Motor neuron (in vitro differentiated cells): ENCODE results near the gene WT1. TPM values are rescaled to one million over a fixed set of nuclear protein-coding genes. Genes with fewer than 3 reads are reported as not detected.

Experiments
- ATAC-seq, 8 experiments: fragments of 200-7000 bp; cut with Tn5 transposase; replicated peaks in 6 of 8; 2 replicates each; pipeline ENCODE4 v1.8.0; 2021; ENCODE audit warnings: mild to moderate bottlenecking in 8 of 8, moderate library complexity in 8 of 8
- H3K27ac ChIP-seq, 2 donors: fragments of 250-450 bp; sonication (Bioruptor Pico); 2 replicates each; pipeline ENCODE4 v1.9.0; 2021; ENCODE audit warnings: antibody characterized with exemption in 2 of 2, mild to moderate bottlenecking in 2 of 2, moderate library complexity in 1 of 2
- H3K4me1 ChIP-seq, 2 donors: fragments of 250-450 bp; sonication (Bioruptor Pico); replicated peaks in 1 of 2; 2 replicates each; pipeline ENCODE4 v1.6.1; 2021; ENCODE audit warnings: antibody characterized with exemption in 2 of 2, mild to moderate bottlenecking in 2 of 2, moderate library complexity in 1 of 2
- H3K4me3 ChIP-seq, 5 donors: fragments of 250-450 bp; sonication (Bioruptor Pico); 2 replicates each; pipeline ENCODE4 v1.9.0; 2021; ENCODE audit warnings: antibody characterized with exemption in 5 of 5, mild to moderate bottlenecking in 5 of 5, moderate library complexity in 4 of 5
- WGBS, 10 experiments: fragments of 450-650 bp; shearing (Covaris generic); methylation state at CpG; one replicate each; pipeline ENCODE4 v1.0.0; 2022; 5-methylcytosine and 5-hydroxymethylcytosine counted together
- in situ Hi-C, 9 experiments: fragments of 400-800 bp; cut with MboI; loops; one replicate each; pipeline ENCODE4 v1.15.0; 2021; ENCODE audit warnings: low sequenced_read_pairs in 9 of 9, low pct_unique_long_range_greater_than_20kb in 2 of 9; ENCODE audit not compliant: unreplicated experiment in 9 of 9
- total RNA-seq, 8 experiments: library from RNA; unstranded; fragments of 300-600 nt; gene quantifications; 2 replicates each; pipeline versions ENCODE4 v1.2.3 to v1.2.4, GENCODE V29; 2022

Gene WT1
- total RNA-seq, 8 experiments from 2014 or later = 0.04 to 0.43 (median 0.15) TPM; not detected in 2

DNA sequence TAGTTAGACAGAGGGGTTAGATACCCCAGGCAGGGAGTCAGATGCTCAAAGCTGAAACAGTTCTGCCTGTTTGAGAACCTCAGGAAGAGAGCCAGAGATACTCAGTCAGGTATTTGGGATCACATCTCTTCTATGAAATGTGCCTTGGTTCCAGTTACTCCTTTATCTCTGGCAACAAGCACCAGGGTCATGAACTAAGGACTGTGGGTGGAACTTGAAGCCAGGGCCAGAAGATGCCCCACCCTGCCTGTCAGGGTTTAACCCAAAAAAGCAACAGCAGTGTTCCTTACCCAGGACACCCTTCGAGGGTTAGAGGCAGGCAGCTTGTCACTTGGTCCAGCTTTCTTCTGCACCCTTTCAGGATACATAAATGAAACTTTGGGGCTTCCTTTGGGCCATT lies 15.0 kb upstream of the WT1 start:
- in situ Hi-C loops = no loop called here
- ATAC-seq = no peak
- H3K4me3 ChIP-seq = no peak overlapping the region
- 80 to 100% methylated on average over 1 of the region's 1 CpG; no CpG with 5 or more reads in 8 of the 10 experiments for WGBS, 10 experiments
- peaks cover 0 to 5% of the 10 kb centered on the region in 2 donors for H3K4me1 ChIP-seq
- no peak overlapping the region for H3K27ac ChIP-seq

DNA sequence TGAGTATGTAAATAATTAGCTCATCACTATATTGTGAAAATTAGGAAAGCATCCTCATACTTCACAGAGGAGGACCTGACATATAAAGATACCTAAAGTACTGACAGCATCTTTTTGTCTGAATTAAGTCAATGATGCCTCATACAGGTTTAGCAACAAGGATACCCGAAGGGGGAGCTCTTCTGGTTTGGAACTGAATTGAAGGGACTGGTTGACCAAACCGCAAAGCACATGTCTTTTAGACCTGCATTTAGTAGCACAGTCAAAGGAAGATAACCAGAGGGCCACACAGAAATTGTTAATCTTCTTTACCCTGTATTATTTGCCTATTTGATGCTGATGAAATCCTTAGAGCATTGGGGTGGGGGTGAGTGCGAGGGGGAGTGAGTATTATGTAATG lies 12.9 kb upstream of the WT1 start:
- WGBS, 10 experiments = 0 to 62% (median 30%) methylated on average over 1 to 3 of the region's 3 CpGs; no CpG with 5 or more reads in 2 of the 10 experiments
- H3K27ac ChIP-seq = no peak overlapping the region
- H3K4me1 ChIP-seq = peaks cover 0 to 5% of the 10 kb centered on the region in 2 donors
- in situ Hi-C loops = no loop called here
- peak in 2 of 8 experiments; percentile 52 to 54 for ATAC-seq
- no peak overlapping the region for H3K4me3 ChIP-seq

DNA sequence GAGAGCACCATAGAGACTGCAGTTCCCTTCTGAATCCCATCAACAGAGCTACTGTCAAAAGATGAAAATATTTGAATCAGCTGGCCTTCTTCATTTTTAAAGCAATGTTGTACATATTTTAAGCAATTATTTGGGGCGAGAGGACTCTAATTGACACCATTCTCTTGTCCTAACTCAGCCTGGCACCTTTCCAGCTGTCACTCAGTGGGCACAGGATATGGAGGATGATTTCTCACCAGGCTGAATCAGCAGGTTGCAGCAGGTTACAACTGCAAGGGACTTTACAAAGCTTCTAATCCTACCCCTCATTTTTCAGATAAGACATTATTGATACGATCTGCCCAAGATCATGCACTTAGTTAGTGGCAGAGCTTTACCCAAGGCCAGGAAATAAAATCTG lies 11.9 kb upstream of the WT1 start:
- WGBS, 10 experiments = 0 to 80% (median 66%) methylated on average over 1 to 2 of the region's 2 CpGs; no CpG with 5 or more reads in 1 of the 10 experiments

DNA sequence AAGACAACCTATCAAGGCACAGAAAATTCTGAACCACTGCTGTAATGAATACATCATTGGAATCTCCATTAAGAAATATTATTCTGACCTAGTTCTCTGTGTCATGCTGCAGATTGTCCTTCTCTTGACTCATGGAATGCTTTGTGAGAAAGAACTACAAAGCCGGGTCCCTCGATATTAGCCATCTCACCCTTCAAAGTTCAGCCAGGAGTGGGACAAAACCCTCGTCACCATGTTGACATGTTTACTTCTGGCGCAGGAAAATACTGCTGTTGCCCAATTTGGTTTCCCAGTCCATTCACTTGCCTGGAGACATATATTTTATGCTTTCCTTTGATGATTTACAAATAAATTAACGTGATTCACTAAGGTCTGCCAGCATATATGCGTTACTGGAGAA lies 10.9 kb upstream of the WT1 start:
- in situ Hi-C loops = no loop called here
- ATAC-seq = no peak
- Histone ChIP-seq H3K27ac (no peak overlapping the region), H3K4me1 (peaks cover 0 to 5% of the 10 kb centered on the region in 2 donors), H3K4me3 (no peak overlapping the region)
- 0 to 87% (median 71%) methylated on average over 3 to 6 of the region's 6 CpGs for WGBS, 10 experiments

More for the DNA sequence above, 11.9 kb upstream of the WT1 start:
- no peak for ATAC-seq
- Histone ChIP-seq H3K4me1 (peaks cover 0 to 5% of the 10 kb centered on the region in 2 donors), H3K4me3 (no peak overlapping the region), H3K27ac (no peak overlapping the region)
- in situ Hi-C loops = no loop called here

DNA sequence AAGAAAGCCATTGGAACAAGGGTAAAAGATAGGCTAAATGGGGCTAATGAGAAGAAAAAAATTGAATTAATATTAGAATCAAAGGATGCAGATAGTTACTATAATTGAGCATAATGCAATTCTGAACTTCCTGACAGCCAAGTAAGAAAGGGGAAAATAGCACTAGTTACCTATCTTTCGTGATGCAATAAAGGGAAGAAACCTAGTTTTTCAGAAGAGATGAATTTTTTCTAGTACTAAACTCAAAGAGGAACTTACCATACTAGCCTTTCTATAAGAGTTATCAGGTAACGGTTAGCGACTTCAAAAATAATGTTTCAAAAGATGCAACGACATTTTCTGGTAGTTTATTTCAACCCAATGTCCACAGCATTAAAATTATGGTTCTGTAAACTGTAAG lies 8.8 kb upstream of the WT1 start:
- Histone ChIP-seq H3K4me1 (peaks cover 0 to 7% of the 10 kb centered on the region in 2 donors), H3K27ac (no peak overlapping the region), H3K4me3 (no peak overlapping the region)
- 30 to 97% (median 81%) methylated on average over 2 to 4 of the region's 4 CpGs for WGBS, 10 experiments
- in situ Hi-C loops = no loop called here
- ATAC-seq = no peak

DNA sequence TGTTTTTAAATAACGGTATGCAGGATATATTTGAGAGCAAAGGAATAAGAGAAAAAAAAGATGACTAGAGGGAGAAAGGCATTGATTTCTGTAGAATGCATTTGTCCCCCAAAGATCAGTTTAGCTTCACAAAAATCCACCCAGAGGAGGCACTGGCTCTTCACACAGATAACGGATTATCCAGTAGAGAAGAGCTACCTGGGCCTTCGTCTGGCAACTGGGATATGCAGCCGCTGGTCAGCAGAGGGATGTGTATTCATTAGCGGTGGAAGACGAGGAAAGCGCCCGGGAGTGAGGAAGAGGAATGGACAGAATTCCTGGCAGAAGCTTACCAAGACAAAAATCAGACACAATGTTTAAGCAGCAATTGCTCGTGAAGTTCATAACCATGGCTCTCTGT lies 5.6 kb upstream of the WT1 start:
- ATAC-seq = no peak
- H3K27ac ChIP-seq = no peak overlapping the region
- no peak overlapping the region for H3K4me3 ChIP-seq
- in situ Hi-C loops = no loop called here
- peaks cover 0 to 6% of the 10 kb centered on the region in 2 donors for H3K4me1 ChIP-seq
- 4 to 67% (median 21%) methylated on average over 1 to 9 of the region's 9 CpGs for WGBS, 10 experiments

DNA sequence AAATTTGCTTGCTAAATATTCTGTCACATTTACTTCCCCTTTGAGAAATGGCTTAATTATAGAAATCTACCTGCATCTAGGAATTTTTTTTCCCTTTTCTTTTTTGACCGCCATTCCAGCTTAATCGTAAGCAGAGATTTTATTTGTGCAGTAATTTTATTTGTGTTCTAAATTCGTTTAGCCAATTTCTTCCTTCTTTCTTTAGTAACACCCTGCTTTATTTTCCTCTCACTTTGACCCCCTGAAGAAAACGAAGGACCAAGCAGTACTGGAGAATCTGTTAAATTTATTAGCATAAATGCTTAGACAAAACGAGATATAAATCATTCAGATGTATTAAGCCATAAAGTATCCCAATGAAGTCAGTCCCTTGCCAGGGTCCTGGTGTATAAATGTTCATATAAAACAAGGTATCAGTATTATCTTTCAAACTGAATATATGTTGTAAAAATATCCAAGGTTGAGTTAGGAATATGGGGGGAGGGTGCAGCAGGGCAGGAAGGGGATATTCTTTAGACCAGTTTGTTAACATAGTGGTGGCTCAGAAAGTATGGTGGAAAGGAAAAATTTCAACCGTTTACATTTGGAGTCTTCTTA lies 5.1 kb upstream of the WT1 start:
- Histone ChIP-seq H3K4me3 (no peak overlapping the region), H3K27ac (no peak overlapping the region), H3K4me1 (peaks cover 0 to 8% of the 10 kb centered on the region in 2 donors)
- in situ Hi-C loops = no loop called here
- WGBS, 10 experiments = 0 to 45% (median 23%) methylated on average over 1 to 6 of the region's 6 CpGs
- ATAC-seq = no peak

DNA sequence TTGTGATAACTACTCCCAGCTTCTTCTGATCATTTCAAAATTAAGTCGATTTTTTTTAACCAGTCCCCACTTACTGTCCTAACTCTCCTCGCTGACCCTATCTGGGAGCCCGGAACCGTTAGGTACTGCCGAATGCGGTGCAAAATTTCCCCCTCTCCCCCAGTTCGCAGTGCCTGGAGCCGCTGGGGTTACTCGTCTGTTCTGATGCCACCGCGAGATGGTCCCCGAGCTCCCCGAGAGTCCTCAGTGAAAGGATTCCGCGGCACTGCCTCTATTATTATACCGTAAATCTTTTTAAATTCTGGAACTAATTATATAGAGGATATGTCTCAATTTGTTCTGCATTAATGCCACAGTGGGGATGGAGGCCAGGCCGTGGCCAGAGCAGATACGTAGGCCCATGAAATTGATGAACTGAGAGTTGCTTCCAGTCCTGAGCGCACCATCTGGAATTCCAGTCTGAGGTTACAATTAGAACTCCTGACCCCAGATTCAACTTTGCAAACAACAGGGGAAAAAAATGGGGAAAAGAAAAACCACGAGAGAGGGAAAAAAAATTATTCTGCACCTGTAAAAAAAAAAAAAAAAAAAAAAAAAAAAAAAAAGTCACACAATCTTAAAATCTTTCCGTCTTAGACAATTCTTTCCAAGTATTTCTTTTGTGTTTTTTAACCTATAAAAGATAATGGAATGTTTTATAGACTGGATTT lies 4.3 kb upstream of the WT1 start:
- H3K4me3 ChIP-seq = no peak overlapping the region
- in situ Hi-C loops = no loop called here
- 2 to 48% (median 12%) methylated on average over 2 to 12 of the region's 21 CpGs for WGBS, 10 experiments
- no peak for ATAC-seq
- H3K27ac ChIP-seq = no peak overlapping the region
- H3K4me1 ChIP-seq = peaks cover 0 to 8% of the 10 kb centered on the region in 2 donors

DNA sequence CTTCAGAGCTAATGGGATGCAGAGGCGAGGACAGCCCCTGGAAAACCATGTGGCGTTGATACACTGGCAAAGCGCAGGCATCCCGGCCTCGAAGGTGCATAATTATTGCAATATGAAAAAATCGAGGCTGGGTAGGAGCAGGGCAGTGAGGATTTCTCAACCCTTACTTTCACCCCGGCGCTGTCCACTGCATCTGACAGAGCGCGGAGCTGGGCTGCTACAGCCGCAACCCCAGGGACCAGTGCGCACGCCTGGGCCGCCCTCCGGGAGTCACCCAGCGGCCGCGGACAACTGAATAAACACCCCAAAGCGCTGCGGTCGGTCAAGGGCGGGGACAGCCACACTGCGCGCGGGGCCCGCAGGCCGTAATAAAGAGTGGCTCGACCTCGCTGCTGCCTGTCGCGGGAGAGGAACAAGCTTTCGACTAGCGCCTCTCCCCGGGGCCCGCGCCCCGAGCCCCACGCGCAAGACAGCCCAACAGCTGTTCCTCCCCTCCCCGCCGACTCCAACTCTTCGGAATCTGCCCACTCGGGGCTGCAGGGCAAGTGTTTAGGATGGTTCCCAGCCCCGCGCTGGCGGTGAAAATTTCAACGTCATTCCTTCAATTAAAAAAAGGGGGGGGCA lies 3.6 kb upstream of the WT1 start:
- Histone ChIP-seq H3K27ac (no peak overlapping the region), H3K4me1 (peaks cover 0 to 8% of the 10 kb centered on the region in 2 donors), H3K4me3 (no peak overlapping the region)
- peak; percentile 48 to 81 (median 70) for ATAC-seq
- 0% methylated on average over 2 to 10 of the region's 47 CpGs; no CpG with 5 or more reads in 5 of the 10 experiments for WGBS, 10 experiments
- in situ Hi-C loops = no loop called here

DNA sequence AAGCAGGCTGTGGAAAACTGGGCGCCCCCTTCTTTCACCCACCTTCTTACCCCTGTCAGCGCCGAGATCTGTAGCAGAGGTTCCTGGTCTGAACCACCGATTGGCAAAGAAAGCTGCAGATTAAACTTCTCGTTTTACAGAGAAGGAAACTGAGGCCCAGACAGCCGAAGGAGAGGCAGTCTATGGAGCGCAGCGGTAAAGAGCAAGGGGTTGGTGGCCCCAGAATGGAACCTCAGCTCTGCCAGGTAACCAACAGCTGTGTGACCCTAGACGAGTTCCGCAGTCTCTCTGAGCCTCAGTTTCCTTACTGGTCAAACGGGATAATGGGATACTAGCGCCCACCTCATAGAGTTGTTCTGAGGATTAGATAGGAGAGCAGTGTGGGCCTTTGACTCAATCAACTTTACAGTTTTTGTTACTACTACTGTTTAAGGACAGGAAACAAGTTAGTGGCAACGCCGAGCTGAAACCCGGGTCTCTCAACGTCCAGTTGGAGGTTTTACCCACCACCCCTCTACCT lies 3.1 kb upstream of the WT1 start:
- 0 to 13% (median 0%) methylated on average over 2 to 10 of the region's 16 CpGs; no CpG with 5 or more reads in 5 of the 10 experiments for WGBS, 10 experiments
- in situ Hi-C loops = no loop called here
- ATAC-seq = peak in 2 of 8 experiments; percentile 8 to 13
- Histone ChIP-seq H3K4me1 (peaks cover 0 to 8% of the 10 kb centered on the region in 2 donors), H3K4me3 (no peak overlapping the region), H3K27ac (no peak overlapping the region)

DNA sequence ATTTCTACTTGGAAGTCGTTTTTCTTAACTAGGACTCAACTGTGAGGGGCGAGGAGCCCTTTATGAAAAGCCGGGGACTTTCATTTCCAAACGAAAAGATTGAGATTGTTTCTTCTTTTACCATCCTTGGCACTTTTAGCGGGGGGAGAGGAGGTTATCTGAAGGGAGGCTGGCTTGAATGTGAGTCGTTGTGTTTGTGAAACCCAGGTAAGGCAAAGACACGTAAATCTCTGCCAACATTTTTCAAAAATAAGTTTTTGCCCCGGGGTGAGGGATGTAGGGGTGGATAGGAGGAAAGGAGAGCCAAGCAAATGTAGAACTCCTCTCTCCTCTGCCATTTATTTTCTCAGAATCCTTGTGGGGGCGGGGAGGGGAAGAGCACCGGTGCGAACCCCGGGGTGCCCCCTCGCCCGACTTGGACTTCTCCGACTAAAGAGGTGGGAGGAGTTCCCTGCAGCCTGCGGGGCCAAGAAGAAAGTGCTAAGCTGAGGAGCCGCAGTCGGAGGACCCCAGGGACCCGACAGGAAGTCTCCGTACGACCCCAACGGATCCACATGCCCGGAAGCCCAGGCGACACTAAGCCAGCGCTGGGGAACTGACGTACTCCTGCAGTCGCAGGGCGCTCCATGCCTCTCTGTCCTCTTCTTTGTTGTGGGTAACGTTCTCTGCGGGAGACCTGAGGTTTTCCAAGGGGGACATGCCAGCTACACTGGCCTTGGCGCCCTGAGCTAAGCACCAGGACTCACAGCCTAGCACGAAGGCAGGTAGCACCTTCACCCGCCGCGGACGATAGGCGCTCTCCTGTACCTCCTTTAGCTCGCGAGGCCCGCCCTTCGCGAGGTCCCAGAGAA lies 2.4 kb upstream of the WT1 start:
- Histone ChIP-seq H3K4me3 (no peak overlapping the region), H3K27ac (no peak overlapping the region), H3K4me1 (peaks cover 0 to 8% of the 10 kb centered on the region in 2 donors)
- in situ Hi-C loops = no loop called here
- 0 to 6% (median 1%) methylated on average over 1 to 20 of the region's 42 CpGs; no CpG with 5 or more reads in 1 of the 10 experiments for WGBS, 10 experiments
- peak in 5 of 8 experiments; percentile 33 to 51 (median 41) for ATAC-seq

DNA sequence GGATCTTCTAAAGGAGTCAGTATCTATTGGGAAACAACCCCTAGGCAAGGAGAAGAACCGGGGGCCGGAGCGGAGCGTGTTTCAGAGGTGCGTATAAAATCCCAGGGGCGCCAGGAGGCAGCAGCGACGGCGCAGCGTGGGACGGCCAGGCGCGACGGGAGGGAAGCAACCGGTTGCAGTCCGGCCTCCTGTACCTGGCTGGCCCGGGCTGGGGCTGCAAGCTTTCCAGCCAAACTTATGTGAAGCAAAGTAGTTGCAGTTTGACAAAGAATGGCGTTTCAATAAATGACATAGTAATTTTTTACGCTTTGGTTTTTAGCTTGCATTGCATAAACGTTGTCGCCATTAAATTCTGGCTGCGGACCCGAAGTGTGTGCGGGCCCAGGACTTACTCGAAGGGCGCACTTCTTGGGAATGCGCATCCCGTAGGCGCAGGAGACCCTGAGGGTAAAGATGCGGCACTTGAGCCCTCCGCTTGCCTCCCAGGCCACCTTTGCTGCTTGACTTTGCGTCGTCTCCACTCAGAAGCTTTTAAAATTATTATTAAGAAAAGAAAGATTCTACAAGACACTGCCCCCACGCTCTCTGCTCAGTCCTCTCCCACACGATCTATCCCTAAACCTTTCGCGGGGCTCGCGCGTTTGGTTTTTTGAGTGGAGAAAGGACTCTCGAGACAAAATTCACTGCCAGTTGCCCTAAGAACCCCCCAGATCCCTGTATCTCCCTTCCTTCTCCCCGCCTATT lies 1.6 kb upstream of the WT1 start:
- Histone ChIP-seq H3K4me1 (peaks cover 0 to 8% of the 10 kb centered on the region in 2 donors), H3K27ac (no peak overlapping the region)

More for the DNA sequence above, 1.6 kb upstream of the WT1 start:
- ATAC-seq = no peak
- no peak overlapping the region for H3K4me3 ChIP-seq
- in situ Hi-C loops = no loop called here
- WGBS, 10 experiments = 0 to 13% (median 3%) methylated on average over 4 to 32 of the region's 42 CpGs; no CpG with 5 or more reads in 2 of the 10 experiments
